Tibial artery (tissue), 4 donors: ENCODE measurements around the gene COL4A4.

Source experiments
- DNase-seq, 2 donors: peaks; one replicate each; pipeline ENCODE4 v3.0.0-alpha.2; 2019
- H3K27ac ChIP-seq, 2 donors: fragments of 200-600 bp; sonication (generic) in 1 of 2; 1 replicate in 1 of 2; 2 replicates in 1 of 2; pipeline ENCODE4 v1.5.1; 2018 to 2019; ENCODE audit warnings: mild to moderate bottlenecking in 1 of 2
- H3K27me3 ChIP-seq, 2 donors: fragments of 200-600 bp; sonication (generic) in 1 of 2; one replicate each; pipeline versions ENCODE4 v1.5.1 to v1.6.0; 2016 to 2019
- H3K36me3 ChIP-seq, 3 donors: fragments of 200-600 bp; sonication (generic) in 2 of 3; one replicate each; pipeline ENCODE4 v1.5.1; 2016 to 2019; ENCODE audit warnings: mild to moderate bottlenecking in 2 of 3
- H3K4me1 ChIP-seq, 4 donors: fragments of 200-600 bp; sonication (generic) in 2 of 4; 1 replicate in 3 of 4; 2 replicates in 1 of 4; pipeline ENCODE4 v1.5.1; 2016 to 2019
- H3K4me3 ChIP-seq, 2 donors: fragments of 200-600 bp; sonication (generic) in 1 of 2; 1 replicate in 1 of 2; 2 replicates in 1 of 2; pipeline ENCODE4 v1.5.1; 2018 to 2019; ENCODE audit warnings: mild to moderate bottlenecking in 2 of 2
- H3K9me3 ChIP-seq, 3 donors: fragments of 200-600 bp; sonication (generic) in 1 of 3; one replicate each; pipeline ENCODE4 v1.5.1; 2016 to 2019
- CTCF ChIP-seq, 2 experiments: fragments of 200-600 bp in 1 of 2; fragments of 450-650 bp in 1 of 2; IDR thresholded peaks; one replicate each; pipeline ENCODE4 v1.5.1; 2017 to 2019; ENCODE audit warnings: antibody characterized with exemption in 2 of 2, mild to moderate bottlenecking in 1 of 2, moderate library complexity in 1 of 2
- intact Hi-C: fragments of 100-400 bp; cut with DNase I; formaldehyde crosslinking; loops from one replicate; pipeline ENCODE4 v1.15.0; 2023; ENCODE audit warnings: low total_unique reads

COL4A4 gene

GRCh38 chr2:227036527-227036926, 127.5 kb downstream of the COL4A4 start:
- Histone ChIP-seq H3K27me3 (no peaks in the 10 kb centered on the region), H3K4me3 (no peak overlapping the region), H3K9me3 (no peaks in the 10 kb centered on the region), H3K4me1 (no peaks in the 10 kb centered on the region), H3K27ac (no peak overlapping the region), H3K36me3 (no peaks in the 10 kb centered on the region)
- DNase-seq, result no peak
- intact Hi-C loops, result loop anchor here (5.0 kb wide), 1 partner anchor 676 kb away; no protein-coding TSS in a partner anchor
- TF ChIP-seq CTCF (IDR thresholded peaks at IDR 0.05), result no peak

- H3K27ac ChIP-seq, result no peak overlapping the region
- H3K4me3 ChIP-seq, result no peak overlapping the region
- TF ChIP-seq CTCF (IDR thresholded peaks at IDR 0.05), result no peak
- H3K9me3 ChIP-seq, result no peaks in the 10 kb centered on the region
- H3K36me3 ChIP-seq, result no peaks in the 10 kb centered on the region
- DNase-seq, result no peak
- H3K27me3 ChIP-seq, result no peaks in the 10 kb centered on the region
- intact Hi-C loops, result loop anchor here (5.0 kb wide), 1 partner anchor 676 kb away; no protein-coding TSS in a partner anchor
- H3K4me1 ChIP-seq, result no peaks in the 10 kb centered on the region
Measured at GRCh38 chr2:227035711-227036367, 128.2 kb downstream of the COL4A4 start.

DNA sequence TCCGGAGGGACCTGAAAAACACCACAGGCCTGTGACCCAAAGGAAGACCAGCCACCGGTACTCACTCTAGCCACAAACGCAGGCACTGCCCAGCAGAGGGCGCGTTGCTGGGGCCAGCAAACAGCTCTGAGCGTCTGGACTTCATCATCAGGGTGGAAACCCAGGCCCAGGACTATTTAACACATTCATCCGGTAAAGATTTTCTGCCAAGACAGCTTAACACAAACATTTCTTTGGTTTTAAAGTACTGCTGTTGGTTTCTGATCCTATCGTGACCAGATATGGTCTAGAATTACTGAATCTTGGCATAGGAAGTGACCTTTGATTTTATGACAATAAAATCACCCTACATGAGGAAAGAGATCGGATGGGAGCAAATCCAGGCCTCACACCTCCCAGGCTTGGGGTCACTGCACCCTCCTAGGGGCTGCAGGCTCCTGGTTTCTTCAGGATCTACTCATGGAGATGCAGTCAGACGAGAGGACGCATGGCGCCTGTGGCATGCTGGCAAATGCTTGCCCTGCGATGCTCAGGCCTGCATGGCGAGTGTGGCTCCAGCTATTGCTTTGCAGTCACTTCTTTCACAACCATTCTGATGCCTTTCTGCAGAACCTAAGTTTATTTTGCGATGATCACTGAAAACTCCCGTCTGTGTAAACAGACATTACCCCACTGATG, 130.4 kb downstream of the COL4A4 start:
- H3K27ac ChIP-seq, result no peak overlapping the region

GRCh38 chr2:227031379-227031778, 132.6 kb downstream of the COL4A4 start:
- H3K9me3 ChIP-seq, result no peaks in the 10 kb centered on the region
- H3K27me3 ChIP-seq, result no peaks in the 10 kb centered on the region
- intact Hi-C loops, result no loop called here

More for the DNA sequence above, 130.4 kb downstream of the COL4A4 start:
- no peak for DNase-seq
- no peak for TF ChIP-seq CTCF (IDR thresholded peaks at IDR 0.05)
- H3K4me3 ChIP-seq, result no peak overlapping the region
- H3K36me3 ChIP-seq, result no peaks in the 10 kb centered on the region
- no peaks in the 10 kb centered on the region for H3K27me3 ChIP-seq
- no peaks in the 10 kb centered on the region for H3K4me1 ChIP-seq
- no peaks in the 10 kb centered on the region for H3K9me3 ChIP-seq
- intact Hi-C loops, result no loop called here

DNA sequence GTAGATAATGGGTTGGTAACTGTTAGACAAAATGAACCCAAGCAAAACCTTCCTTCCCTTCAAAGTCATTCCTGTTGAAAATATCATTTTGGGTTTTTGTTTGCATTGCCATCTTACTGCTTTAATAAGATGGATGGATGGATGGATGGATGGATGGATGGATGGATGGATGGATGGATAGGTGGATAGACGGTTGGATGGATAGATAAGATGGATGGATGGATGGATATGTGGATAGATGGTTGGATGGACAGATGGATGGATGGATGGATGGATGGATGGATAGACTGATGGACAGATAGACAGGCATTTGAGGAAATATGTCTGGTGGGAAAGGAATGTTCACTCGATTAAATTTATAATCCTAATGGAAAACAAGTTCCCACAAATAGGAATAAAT, 133.2 kb downstream of the COL4A4 start:
- intact Hi-C loops, result no loop called here
- Histone ChIP-seq H3K36me3 (no peaks in the 10 kb centered on the region), H3K27ac (no peak overlapping the region), H3K4me3 (no peak overlapping the region), H3K27me3 (no peaks in the 10 kb centered on the region), H3K4me1 (no peaks in the 10 kb centered on the region), H3K9me3 (no peaks in the 10 kb centered on the region)
- no peak for DNase-seq
- TF ChIP-seq CTCF (IDR thresholded peaks at IDR 0.05), result no peak

More at GRCh38 chr2:227031379-227031778, 132.6 kb downstream of the COL4A4 start:
- Histone ChIP-seq H3K4me1 (no peaks in the 10 kb centered on the region), H3K4me3 (no peak overlapping the region), H3K27ac (no peak overlapping the region), H3K36me3 (no peaks in the 10 kb centered on the region)
- no peak for TF ChIP-seq CTCF (IDR thresholded peaks at IDR 0.05)
- no peak for DNase-seq
